Measurements from ENCODE around the gene IMMP2L.
"Not testable (repeated sequence)": the region's sequence is repeated elsewhere in the genome, so short reads cannot be mapped to it uniquely, and the experiment has no call there.

The IMMP2L gene

GRCh38 chr7:110964775-110965174 lies 597.5 kb downstream of the IMMP2L start:
- no peak for DNase-seq

GRCh38 chr7:110962826-110963225 lies 599.5 kb downstream of the IMMP2L start:
- DNase-seq: no peak

- DNase-seq: no peak
Measured at GRCh38 chr7:110962374-110962773, 599.9 kb downstream of the IMMP2L start.

GRCh38 chr7:110960811-110961210 lies 601.5 kb downstream of the IMMP2L start:
- no peak for DNase-seq

- no peak for DNase-seq
Measured at GRCh38 chr7:110948280-110948679, 614.0 kb downstream of the IMMP2L start.

GRCh38 chr7:110947408-110947807 lies 614.9 kb downstream of the IMMP2L start:
- DNase-seq: no peak

- peak; percentile 45 for DNase-seq
Measured at GRCh38 chr7:110944966-110945644, 617.2 kb downstream of the IMMP2L start.

GRCh38 chr7:110944448-110944847 lies 617.8 kb downstream of the IMMP2L start:
- no peak for DNase-seq

GRCh38 chr7:110943701-110944345 lies 618.5 kb downstream of the IMMP2L start:
- no peak for DNase-seq

GRCh38 chr7:110941385-110941784 lies 620.9 kb downstream of the IMMP2L start:
- no peak for DNase-seq

GRCh38 chr7:110940756-110941155 lies 621.5 kb downstream of the IMMP2L start:
- DNase-seq: no peak

GRCh38 chr7:110938165-110938564 lies 624.1 kb downstream of the IMMP2L start:
- DNase-seq: no peak

GRCh38 chr7:110936665-110937064 lies 625.6 kb downstream of the IMMP2L start:
- not testable (repeated sequence) for DNase-seq

GRCh38 chr7:110929480-110930249 lies 632.6 kb downstream of the IMMP2L start:
- peak; percentile 39 for DNase-seq

- no peak for DNase-seq
Measured at GRCh38 chr7:110922906-110923305, 639.4 kb downstream of the IMMP2L start.

GRCh38 chr7:110921595-110922151 lies 640.6 kb downstream of the IMMP2L start:
- no peak for DNase-seq

GRCh38 chr7:110918949-110919548 lies 643.2 kb downstream of the IMMP2L start:
- DNase-seq: no peak

GRCh38 chr7:110914263-110914662 lies 648.0 kb downstream of the IMMP2L start:
- no peak for DNase-seq

GRCh38 chr7:110911632-110912031 lies 650.7 kb downstream of the IMMP2L start:
- DNase-seq: no peak

GRCh38 chr7:110909117-110909516 lies 653.2 kb downstream of the IMMP2L start:
- no peak for DNase-seq

GRCh38 chr7:110905773-110906566 lies 656.3 kb downstream of the IMMP2L start:
- no peak for DNase-seq

- DNase-seq: no peak
Measured at GRCh38 chr7:110898516-110898915, 663.8 kb downstream of the IMMP2L start.

Data from NCI-H526 treated with DMSO at 0.1 percent for 48 hours (cell line).